ENCODE measurements around the gene ANO4.

The ANO4 gene

DNA sequence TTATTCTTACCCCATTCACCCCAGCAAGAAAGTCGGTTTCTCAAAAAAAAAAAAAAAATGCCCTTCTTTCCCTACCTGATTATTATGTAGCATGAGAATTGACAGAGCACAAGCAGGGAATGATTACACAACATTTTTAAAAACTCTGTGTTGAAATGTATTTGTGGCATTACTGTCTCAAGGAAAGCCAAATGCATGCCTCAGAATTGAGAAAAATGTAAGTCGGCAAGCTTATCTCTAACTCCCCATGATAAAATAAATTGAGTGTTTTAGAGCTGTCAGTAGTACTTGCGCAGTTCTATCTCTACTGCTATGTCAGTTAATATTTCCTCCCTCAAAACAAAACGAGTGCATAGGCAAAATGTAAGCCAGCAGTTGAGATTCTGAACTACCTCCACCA is 25.7 kb downstream of the ANO4 start:
- DNase-seq: no peak

DNA sequence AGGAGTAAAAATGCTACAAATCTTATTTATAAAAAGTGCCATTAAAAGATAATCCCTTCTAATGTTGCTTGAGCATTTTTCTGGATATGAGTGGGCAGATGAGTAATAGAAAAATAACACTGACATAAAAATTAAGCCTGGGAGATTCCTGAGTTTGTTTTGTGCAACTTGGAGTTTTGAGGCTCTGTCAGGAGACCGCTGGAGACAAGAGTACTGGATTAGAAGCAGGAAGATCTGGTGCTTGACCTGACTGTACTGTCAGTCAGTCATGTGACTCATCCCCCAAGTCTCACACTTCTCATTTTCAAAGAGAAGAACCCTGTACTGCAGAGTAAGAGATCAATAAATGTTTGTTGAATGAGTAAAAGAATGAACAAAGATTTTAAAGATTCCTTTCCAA is 29.4 kb downstream of the ANO4 start:
- DNase-seq: no peak

DNA sequence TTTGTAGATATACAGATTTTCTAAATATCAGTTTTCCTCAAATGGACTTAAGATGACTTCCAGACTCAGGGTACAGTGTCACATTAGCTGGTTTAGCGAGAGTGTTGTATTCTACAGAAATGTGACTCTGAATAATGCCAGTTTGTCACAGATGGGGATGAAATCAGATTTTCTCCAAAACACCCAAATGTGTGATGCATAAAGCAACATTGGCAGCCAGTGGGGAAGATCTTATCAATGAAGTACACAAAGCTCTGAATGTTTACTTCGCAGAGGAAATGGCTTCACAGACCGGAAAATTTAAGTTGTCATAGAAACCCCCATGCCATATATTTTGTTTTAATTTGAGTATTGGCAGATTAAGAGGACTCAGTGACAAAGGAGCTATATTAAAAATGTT is 29.9 kb downstream of the ANO4 start:
- no peak for DNase-seq

DNA sequence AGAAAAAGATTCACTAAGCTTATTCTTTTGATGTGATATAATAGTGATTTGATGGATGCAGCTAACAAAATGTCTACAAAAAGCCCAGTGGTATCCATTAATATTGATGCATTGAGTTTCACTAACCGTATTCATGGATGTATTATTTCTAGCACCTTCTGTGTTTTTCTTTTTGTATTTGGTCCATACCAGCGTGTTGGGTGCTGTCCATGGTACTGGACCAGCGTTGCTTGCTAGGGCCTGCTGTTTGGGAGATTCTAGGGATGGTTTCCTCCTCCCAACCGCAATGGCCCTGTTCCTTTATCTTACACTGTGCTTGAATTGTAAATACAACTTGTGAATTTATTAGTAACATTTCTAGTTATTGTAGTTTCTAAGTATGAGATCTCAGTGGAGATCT is 31.7 kb downstream of the ANO4 start:
- DNase-seq: no peak

DNA sequence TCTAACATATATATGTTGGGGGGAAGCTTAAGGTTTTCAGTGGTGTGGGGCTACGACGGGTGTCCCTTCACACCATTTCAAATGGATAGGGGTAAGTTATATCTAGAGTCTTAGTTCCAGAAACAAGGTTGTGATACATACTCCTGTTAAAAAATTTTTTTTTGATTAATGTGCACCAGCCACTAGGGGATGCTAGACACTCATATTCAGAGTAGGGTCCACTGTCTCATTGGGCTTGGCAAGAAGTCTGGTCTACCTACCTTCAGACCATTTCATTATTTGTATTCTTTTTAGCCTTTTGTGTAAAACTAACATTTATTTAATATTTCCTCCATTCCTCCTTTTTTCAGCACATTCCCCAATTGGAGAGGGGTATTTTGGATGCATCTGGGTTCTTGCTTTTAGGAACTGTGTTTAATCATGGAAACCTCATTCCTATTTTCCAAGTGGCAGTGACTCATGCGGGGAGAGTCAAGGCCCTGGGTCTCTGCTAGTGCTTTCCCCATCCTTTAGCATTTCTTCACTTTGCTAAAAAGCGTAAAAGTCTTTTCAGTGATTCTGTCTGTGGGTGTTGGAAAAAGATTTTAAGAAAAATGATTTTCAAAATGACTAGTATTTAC is 33.4 kb downstream of the ANO4 start:
- no peak for DNase-seq

DNA sequence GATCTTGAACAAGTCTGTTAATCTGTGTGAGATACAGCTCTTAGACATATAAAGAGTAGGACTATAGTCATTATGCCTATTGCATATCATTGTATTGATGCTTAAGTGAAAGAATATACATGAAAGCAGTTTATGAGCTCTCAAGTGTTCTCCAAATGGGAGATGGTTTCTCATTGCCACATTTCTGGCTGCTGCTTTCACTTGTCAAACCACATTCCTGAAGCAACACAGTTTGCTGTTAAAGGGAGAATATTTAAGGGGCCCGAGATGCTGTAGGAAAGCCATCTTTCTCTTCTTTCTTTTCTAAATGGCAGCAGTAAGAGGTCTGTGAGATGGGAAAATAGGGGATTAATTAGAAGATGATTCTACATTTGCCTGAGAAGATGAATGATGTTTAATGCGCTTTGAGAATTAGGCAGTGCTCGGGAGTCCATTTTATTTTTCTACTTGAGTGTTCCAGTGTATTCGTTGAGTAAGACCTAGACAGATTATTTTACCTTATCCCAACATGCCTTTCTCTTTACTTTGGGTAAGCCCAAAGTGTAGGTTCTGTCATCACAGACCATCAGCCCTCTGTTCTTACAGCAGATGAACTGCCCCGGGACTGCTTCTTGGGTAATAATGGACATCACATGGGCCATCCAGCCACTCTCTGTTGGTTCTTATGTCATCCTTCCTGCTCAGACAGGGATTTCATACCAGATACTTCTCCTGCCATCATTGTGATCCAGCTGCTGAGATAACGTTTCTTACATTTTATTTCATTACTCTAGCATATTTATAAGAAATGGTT is 35.6 kb downstream of the ANO4 start:
- no peak for DNase-seq

DNA sequence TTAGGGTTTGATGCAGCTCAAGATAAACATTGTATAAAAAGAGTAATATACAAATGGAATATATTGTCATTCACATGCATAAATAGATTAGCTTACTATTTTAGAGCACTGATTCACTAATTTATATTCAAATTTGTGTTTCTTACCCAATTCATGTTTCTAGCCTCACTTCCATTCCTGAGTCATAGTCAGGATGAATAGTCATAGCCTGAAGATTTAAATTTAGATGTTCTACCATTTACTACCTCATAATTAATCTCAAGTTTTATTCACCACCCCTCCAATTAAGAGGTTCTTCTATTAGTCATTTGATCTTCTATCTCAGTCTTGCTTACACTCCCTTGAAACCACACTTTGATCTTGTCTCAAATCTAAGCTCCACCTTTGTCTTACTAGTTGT is 38.7 kb downstream of the ANO4 start:
- no peak for DNase-seq

DNA sequence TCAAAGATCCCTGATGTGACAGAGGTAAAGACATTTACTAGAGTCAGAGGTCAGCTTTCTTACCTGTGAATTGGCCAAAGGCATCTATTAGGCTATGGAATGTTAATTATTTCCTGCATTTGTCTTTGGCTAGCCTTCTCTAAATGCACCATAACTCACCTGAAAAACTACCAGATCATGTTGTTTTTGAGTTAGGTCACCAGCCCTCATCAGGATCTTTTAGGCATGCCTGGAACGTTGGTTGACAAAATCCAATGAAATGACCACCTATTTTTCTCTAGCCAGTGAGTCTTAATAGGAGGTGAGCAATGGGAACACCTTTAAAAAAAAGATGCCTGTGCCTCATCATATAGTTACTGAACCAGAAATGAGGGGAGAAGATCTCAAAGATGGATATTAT is 46.2 kb downstream of the ANO4 start:
- DNase-seq: no peak

DNA sequence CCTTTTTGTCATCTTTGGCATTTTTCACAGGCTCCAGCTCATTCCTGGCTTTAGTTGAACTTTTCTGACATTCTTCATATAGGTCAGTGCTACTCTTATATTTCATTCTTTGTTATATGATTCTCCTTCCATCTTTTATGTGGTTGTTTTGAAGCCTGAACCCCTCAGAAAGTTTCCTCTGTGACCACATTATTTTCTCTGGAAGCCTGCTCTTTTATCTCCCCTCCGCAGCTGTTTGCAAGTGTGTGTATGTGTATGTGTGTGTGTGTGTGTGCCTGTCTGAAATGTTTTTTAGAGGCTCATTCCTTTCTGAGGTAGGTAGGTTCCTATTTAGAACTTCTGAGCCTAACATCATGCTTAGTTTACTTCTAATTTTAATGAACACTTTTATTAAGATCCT is 47.6 kb downstream of the ANO4 start:
- DNase-seq: no peak

DNA sequence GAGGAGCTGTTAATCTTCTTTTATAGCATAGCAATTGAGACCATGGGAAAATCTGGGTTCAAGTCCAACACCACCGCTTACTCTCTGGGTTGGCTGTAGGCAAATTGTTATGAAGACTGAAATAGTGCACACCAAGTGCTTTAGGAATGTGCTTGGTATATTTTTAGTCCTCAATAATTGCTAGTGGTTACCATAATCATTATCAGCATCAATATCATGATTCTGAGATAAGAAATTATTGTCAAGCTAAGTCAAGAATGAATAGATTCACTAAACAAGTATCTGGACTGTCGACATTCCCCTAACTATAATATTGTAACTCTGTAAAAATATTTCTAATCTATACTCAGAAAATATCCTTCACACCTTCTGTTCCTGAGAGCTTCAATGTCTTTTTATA is 48.5 kb downstream of the ANO4 start:
- DNase-seq: no peak

DNA sequence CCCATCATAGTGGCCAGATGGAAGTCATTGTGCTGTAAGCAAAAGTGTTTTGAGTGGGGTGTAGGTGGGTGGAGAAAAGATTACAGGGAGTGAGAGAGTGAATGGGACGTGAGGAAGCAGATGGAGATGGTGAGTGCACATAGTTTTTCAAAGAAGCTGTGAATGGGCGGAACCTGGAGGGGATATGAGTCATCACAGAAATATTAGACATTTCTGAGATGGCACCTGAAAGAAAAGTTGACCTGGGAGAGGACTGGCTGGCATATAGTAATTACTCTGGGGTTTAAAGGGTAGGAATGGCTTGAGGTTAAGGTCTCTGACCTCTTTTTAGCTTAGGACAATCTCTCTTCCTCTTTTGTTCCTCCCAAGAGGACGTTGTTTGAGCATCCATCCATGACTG is 50.5 kb downstream of the ANO4 start:
- no peak for DNase-seq

DNA sequence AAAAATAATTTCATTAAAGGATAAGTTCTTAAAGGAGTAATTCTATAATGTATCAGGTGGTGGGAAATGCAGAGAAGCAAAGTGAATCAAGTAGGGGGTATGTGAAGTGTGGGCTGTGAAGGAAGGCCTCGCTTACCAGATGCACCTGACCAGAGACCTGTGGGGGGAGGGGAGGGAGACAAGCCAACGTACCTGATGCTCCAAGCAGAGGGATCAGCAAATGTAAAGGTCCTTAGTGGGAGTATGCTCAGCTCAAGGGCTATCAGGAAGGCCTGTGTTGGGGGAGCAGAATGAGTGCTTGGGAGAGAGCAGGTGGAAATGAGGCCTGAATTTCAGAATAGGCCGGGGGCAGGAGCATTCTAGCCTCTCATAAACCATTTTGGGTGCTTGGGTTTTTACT is 57.1 kb downstream of the ANO4 start:
- DNase-seq: no peak

DNA sequence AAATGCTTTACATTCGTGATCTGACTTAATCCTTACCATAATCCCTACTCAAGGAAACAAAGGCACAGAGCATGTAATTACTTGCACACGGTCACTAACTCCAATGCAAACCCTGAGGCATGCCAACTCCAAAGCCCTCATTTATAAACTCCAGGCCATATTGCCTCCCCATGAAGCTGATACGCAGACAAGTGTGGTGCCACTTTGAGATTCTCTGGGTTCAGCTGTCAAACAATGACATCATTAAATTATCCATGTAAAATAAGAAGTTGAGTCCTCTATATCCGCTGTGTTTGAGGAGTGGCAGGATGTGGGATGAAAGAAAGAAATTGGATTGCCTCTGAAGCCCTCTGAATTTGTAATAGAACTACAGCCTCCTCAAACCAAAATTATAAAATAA is 62.8 kb downstream of the ANO4 start:
- no peak for DNase-seq

DNA sequence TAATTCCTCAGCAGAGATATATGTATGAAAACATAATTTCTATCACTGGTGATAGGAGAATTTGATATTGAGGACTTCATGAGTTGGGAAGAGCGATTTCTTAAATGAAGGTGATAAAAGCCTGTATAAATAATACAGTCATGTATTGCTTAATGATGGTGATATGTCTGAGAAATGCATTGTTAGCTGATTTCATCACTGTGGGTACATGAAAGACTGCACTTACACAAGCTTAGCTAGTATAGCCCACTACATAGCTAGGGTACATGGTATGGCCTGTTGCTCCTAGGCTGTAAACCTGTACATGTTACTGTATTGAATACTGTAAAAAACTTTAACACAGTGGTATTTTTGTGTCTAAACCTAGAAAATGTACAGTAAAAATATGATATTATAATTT is 63.4 kb downstream of the ANO4 start:
- no peak for DNase-seq

DNA sequence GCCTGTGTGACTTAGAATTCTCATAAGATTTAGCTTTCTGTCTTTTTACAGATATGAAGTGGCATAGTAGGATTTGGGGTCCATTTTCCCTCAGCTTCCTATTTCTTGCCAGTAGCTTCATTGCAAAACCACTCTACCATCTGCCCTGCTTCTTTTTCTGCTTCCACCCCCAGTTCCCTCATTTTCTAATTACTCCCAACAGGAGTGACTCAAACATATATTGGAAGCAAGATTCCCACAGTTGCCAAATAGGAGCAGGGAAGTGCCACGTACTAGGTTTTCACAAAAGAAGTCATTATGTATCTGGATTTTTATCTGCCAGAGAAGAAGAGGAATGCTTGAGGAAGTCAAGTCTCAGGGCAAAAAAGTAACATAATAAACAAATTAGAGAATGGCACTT is 64.1 kb downstream of the ANO4 start:
- DNase-seq: no peak

DNA sequence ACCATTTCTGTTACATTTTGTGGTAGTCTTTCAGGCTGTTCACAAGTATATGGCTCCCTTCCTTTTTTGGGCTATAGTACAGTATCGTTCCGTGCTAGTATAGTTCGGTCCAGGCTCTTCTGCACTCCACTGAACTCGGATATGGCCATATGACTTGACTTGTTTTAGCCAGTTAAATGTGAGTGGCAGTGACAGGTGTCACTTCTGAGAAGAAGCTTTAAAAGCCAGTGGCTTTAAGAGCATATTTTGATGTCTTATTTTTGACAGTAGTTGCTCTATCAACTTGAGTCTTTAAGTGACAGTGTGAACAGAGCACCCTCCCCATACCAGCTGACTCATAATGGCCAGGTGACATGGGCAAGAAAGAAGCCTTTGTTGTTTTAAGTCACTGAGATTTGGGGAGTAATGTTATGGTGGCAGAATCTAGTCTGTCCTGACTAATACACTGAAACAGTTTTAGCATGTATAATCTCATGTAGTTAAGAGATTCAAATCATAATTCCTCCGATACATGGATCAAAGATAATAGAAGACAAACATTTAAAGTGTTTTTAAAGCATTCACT is 64.6 kb downstream of the ANO4 start:
- no peak for DNase-seq

DNA sequence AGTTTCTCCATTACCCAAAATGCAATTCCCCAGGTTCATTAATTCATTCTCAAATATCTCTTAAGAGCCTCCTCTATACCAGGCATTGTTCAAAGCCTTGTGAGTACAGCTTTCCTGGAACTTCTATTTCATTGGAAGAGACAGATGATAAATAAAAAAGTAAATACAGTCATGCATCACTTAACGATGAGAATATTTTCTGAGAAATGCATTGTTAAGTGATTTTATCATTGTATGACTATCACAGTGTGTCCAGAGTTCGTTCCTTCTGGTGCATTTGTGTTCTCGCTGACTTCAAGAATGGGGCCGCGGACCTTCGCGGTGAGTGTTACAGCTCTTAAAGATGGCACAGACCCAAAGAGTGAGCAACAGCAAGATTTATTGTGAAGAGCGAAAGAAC is 66.0 kb downstream of the ANO4 start:
- DNase-seq: no peak

DNA sequence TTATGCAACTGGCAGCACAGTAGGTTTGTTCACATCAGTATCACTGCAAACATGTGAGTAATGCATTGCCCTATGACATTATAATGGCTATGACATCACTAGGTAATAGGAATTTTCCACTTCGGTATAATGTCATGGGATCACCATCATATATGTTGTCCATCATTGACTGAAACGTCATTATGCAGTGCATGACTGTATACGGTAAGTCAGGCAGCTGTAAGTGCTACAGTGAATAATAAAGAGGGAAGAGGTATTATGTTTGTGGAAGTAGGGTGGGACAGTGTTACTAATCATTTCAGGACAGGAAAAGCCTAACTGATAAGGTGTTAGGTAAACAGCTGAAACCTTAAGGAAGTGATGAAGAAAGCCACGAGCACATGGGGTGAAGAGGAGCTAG is 68.1 kb downstream of the ANO4 start:
- DNase-seq: no peak

DNA sequence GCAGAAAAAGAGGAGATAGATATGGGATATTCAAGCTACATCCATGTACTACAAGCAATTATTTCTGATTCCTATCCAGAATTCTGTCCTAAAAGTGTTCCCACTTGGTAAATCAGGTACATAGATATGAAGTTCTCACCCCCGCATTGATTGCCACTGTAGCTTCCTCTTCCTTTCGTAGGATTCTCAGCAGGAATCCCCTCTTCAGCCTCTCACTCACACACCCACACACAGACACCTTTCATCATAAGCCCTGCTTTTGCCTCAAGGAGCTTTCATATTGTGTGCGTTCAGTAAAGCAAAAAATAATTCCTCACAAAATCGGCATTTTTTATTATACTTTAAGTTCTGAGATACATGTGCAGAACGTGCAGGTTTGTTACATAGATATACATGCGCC is 69.8 kb downstream of the ANO4 start:
- no peak for DNase-seq

DNA sequence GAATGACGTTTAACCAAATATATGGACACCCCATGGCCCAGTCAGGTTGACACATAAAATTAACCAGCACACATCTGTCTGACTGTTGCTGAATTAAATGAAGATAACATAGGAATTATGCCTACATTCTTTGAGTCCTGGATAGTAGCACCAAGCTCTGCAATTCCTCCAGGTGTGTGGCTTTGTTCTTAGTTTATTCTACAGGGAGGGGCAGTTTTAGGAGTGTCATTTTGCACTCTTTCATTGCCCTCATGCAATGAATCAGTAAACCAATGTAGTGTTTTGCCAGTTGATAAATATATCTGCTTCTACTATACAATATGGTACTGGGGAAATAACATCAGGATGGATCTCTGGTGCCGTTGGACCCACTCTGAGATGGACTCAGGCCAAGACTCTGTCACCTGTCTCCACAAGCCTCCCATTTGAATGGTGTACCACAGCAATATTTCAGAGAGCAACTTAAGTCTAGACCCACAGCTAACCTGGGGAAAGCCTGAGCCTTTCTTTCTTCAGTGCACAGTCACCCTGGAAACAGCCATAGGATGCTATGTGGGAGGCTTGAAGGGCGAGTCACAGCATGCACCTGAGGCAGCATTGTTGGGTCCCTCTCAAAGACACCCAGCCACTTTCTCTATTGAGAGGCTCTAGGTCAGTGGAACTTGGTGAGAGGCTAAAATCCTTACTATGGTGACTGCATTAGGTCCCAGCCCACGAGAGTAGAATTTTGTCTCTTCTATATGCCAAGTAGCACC is 73.2 kb downstream of the ANO4 start:
- no peak for DNase-seq

DNA sequence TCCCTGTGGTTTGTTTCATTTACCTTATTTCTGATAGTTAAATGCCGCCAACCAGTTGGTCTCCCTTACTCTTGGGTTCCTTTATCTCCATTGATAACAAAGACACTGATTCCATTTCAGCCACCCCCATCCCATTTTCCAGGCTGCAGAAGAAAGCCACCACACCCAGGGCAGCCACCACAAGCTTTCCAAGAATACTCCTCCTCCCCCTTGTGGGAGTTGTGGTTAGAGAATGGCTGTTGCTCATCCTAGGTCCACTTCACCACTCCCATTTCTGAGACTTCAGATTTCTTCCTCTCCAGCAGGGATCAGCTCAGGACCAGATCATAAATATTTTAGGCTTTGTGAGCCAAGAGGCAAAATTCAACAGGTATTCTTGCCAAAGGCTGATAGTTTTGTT is 73.9 kb downstream of the ANO4 start:
- no peak for DNase-seq

DNA sequence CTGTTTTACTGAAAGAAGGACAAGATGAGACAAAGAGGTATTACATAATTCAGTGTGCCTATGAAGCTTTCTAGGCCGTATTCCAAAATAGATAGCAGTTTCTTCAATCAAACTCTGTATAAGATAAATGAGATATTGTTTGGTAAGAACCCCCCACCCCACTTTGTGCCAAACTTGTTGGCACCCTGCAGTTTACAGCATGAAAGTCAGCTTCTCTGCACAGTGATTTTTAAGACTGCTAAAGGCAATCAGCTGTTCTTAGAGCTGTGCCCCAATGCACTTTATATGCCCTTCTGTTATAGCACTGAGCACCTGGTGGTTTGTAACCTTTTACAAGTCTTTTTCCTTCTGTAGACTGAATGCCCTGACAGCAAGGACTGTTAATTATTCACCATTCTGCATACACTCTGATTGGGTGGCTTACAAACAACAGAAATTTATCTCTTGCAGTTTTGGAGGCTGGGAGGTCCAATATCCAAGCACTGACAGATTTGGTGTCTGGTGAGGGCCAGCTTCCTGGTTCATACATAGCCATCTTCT is 76.7 kb downstream of the ANO4 start:
- no peak for DNase-seq

DNA sequence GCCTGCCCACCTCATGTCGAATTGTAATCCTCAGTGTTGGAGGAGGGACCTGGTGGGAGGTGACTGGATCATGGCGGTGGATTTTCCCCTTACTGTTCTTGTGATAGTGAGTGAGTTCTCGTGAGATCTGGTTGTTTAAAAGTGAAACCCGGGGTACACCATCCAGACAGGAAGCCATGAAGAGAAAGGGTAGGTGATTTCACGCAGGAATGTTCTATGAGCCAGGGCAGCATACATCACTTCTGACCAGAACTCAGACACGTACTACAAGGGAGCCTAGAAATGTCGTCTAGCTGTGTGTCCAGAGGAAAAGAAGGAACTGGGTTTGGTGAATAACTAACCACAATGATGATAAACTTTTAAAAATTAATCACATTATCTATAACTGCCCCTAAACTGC is 80.6 kb downstream of the ANO4 start:
- DNase-seq: no peak

DNA sequence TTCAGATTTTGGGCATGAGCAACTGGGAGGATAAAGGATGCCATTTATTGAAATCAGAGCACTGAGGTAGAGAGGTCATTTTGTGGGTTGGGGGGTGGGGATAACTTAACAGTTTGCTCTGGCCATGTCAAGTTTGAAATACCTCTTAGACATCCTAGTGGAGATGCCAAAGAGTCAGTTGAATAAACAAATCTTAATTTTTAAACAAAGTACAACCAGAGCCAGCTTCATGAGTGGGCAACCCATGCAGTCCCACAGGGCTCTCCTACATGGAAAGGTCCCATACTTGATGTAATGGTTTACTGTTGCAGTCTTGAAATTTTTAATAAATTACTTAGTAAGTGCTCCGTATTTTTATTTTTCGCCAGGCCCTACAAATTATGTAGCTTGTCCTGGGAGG is 81.2 kb downstream of the ANO4 start:
- no peak for DNase-seq

All from NCI-H2081 treated with DMSO at 0.1 percent for 48 hours (cell line).